A549 treated with Hydrocortisone at 1 μM for 4 hours (cell line): ENCODE results near the gene USP19. TPM values are rescaled to one million over a fixed set of nuclear protein-coding genes. Genes with fewer than 3 reads are reported as not detected.

ENCODE experiments used
- total RNA-seq: library from RNA; stranded (reverse); fragments of 200-300 nt; extraction: Qiagen RNA extraction; gene quantifications from 5 replicates; pipeline ENCODE4 v1.2.3, GENCODE V29; 2022

USP19 gene
- total RNA-seq, result 20.0 to 23.6 TPM (median 21.9 TPM) in 5 replicates

GRCh38 chr3:49120438-49121131 lies at the start of gene USP19:
USP19 (minus strand) TSS chr3:49120823; CDS start chr3:49119145, 1,678 bp downstream.

DNA sequence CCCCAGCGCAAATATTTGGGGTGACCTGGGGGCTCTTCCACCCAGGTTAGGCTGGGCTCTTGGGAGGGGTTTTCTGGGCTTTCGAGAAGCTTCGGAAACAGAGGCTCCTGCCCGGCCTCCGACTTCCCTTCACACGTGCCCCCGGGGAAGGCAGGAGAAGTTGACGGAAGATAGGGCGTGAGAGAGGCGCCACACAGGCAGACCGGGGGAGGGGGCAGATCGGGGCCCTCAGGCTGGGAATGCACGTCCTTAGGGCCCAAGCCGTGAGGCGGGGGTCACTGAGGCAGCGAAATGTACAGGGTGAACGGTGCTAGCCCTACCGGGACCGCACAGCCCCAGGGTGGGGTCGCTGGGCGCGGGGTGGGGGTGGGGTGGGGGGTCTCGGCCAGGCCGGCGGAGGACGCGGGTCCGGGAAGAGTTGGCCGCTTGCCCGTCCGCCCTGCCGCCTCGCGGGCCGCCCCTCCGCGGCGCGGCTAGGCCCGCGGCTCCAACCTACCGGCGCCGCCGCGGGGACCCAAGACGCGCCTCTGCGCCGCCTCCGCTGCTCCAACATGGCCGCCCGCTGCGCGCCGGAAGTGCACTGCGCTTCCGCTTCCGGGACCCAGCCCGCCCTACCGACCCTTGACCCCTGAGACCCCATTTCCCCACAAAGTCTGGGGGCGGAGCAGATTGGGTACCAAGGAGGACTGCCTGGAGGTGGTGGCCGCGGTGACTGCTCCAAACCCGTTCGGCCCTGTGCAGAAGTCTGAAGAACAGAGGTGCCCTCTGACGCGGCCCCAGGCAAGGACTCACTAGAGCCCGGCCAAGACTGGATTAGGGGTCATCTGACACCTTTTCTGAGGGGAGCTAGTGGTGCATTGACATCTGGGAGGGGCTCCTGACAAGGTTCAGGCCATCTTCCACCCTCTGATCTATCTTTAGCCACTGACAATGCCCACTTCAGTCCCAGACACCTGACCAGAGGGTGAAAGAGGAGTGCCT lies 45.4 kb upstream of the USP19 start, which contains the start of gene CCDC71:
TSS of gene CCDC71 (minus strand) at position 561 of the 981 bp plus-strand sequence. CDS start 2,123 bp downstream, outside the sequence.

GRCh38 chr3:49132437-49133225 lies 12.0 kb upstream of the USP19 start, which contains the start of gene LAMB2:
LAMB2 (minus strand) TSS chr3:49133050; CDS start chr3:49132867, 183 bp downstream.

DNA sequence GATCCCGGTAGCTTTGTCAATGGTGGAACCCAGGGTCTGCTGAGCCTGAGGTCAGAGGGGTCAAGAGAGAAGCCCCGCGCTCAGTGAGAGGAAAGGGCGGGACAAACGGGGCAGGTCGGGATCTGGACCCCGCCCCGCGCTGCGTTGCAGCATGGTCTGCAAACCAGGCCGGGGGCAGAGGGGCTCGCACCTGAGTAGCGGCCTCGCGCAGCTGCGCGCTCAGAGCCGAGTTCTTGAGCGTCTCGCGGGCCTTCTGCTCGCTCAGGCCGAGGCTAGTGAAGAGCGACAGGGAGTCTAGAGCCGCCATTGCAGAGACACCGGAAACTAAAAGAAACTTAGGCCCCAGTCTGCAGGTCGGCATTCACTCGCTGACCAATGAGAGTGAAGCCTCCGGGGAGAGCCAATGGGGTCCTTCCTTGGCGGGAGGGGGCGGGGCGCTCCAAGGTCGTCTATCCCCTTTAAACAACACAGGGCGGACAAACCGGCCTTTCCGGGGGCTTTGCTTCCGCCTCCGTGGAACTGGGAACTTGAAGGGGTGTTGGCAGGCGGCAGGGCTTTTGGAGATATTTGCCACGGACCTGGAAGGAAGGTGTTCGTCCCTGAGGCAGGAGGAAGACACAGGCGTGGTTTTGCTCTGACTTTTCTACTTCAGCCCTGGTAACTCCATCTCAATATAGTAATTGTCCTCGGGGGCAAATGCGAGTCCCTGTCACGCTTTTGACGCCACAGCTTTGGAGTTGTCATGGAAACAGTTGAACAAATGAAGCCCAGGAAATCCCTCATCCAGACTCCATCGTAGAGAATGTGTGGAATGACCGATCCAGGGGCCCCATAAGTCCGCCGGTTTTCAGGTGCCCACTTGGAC lies 16.0 kb downstream of the USP19 start, which contains the start of gene QARS1:
TSS of gene QARS1 (minus strand) at position 331 of the 865 bp plus-strand sequence. CDS start at position 307, 24 bp downstream.

DNA sequence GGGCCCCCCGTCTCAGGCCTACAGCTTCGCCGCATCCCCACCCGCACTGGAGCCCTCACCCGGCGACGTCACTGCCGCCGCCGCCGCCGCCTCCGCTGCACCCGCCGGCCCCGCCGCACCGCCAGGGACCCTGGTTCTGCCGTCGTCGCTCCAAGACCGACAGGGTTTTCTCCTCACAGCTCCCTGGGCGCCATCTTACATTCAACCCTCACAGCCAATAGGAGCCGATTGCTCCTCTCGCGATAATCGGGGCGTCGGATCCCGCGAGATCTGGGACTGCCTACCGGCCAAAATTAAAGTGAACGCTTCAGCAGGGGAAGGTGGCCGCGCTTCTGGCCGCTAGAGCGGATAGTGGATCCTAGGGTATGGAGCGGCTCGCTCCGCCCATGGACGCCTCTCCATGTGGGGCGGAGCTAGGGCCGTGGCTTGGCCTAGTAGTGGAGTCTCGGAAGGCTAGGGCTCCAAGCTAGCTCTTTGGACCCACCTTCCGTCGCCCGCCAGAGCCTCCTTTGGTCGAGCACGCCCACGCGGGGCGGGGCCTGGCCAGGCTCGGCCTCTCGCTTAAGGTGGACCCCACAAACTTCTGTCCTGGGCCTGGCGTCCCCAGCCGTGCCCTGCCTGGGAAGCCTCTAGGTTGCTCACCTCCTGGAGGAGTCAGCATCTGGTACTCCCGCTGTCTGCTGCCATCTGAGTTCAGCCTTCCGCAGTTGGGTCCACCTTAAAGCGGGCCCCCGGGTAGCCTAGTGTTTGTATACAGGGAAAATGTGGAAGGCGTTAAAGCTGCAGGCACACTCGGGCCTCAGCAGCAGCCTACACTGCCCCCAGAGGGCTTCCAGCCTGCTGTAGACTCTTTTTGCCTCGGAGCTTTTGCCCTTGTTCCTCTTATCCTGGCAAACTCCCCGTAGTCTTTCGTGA lies 26.5 kb downstream of the USP19 start, which contains the start of gene QRICH1:
TSS of gene QRICH1 (minus strand) at position 219 of the 915 bp plus-strand sequence. CDS start 17,054 bp downstream, outside the sequence.

Other genes with a start within 250 kb of the USP19 start
- 10.3 to 12.0 TPM (median 11.3 TPM) in 5 replicates for gene SLC25A20, start 221.9 kb downstream of the USP19 start, total RNA-seq
- 52.5 to 66.6 TPM (median 58.1 TPM) in 5 replicates for gene ARIH2, start 202.0 kb downstream of the USP19 start, total RNA-seq
- gene P4HTM, start 130.6 kb downstream of the USP19 start, total RNA-seq, result 12.2 to 20.2 TPM (median 17.5 TPM) in 5 replicates
- 65.0 to 73.0 TPM (median 69.3 TPM) in 5 replicates for gene WDR6, start 113.4 kb downstream of the USP19 start, total RNA-seq
- 20.3 to 25.8 TPM (median 24.4 TPM) in 5 replicates for gene DALRD3, start 102.2 kb downstream of the USP19 start, total RNA-seq
- gene NDUFAF3, start 98.7 kb downstream of the USP19 start, total RNA-seq, result 49.6 to 89.0 TPM (median 87.8 TPM) in 5 replicates
- gene IMPDH2, start 91.4 kb downstream of the USP19 start, total RNA-seq, result 147 to 182 TPM (median 153 TPM) in 5 replicates
- gene QRICH1, start 26.8 kb downstream of the USP19 start, total RNA-seq, result 35.1 to 42.1 TPM (median 35.9 TPM) in 5 replicates
- 121 to 163 TPM (median 145 TPM) in 5 replicates for gene QARS1, start 16.1 kb downstream of the USP19 start, total RNA-seq
- gene LAMB2, start 12.2 kb upstream of the USP19 start, total RNA-seq, result 92.5 to 109 TPM (median 101 TPM) in 5 replicates
- gene CCDC71, start 45.5 kb upstream of the USP19 start, total RNA-seq, result 11.6 to 15.2 TPM (median 14.6 TPM) in 5 replicates
- 3.2 to 6.7 TPM (median 5.4 TPM) in 5 replicates for gene KLHDC8B, start 50.8 kb upstream of the USP19 start, total RNA-seq
- 1.5 to 2.4 TPM (median 2.2 TPM) in 5 replicates for gene C3orf62, start 156.4 kb upstream of the USP19 start, total RNA-seq
- 11.1 to 19.7 TPM (median 13.7 TPM) in 5 replicates for gene USP4, start 219.2 kb upstream of the USP19 start, total RNA-seq
- 219 to 307 TPM (median 282 TPM) in 5 replicates for gene GPX1, start 237.5 kb upstream of the USP19 start, total RNA-seq